ENCODE measurements around the gene DDX20. TPM values are rescaled to one million over a fixed set of nuclear protein-coding genes. Genes with fewer than 3 reads are reported as not detected.

The DDX20 gene
- polyA plus RNA-seq, 1 experiment: 6.9 TPM

DNA sequence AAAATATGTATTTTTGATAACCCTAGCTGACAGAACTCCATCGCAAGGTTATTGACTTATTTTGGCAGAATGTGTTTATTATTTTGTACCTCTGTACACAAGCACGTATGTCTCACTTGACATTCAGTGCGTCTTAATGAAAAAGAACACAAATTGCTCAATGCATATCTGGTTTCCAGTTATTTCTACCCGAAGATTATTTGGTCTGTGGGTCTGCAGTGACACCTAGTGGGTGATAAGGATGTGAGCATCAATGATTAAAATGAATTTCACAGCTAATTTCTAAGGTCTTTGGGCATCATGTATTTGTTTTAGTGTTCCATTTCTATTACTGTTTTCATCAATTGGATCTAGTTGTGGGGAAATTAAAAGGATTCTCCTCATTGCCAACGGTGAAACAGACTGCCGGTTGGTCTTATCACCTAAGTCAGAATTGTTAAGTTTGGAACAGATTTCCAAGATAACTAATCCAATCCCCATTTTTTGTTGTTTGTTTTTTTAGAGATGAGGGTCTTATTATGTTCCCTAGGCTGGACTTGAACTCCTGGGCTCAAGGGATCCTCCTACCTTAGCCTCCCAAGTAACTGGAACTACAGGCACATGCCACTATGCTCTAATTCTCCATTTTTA is 13.9 kb downstream of the DDX20 start:
- ChIA-PET POLR2A (no interaction called here), CTCF (interaction anchor here (0.6 to 5.5 kb wide), 25 partner anchors 8 to 600 kb away, joined by 3 to 50 read pairs (median 4); partner anchors contain the start of gene DDX20)
- no peak for DNase-seq (ENCODE audit: low read depth)
- Histone ChIP-seq H3K36me3 (ENCODE audit: control insufficient read depth, insufficient read depth, low read length) (0 out of 2 replicates have a peak, but pooled peaks cover 2% of the 10 kb centered on the region), H3K27me3 (ENCODE audit: control insufficient read depth, insufficient read depth, low read length) (no peaks in the 10 kb centered on the region), H3K4me3 (ENCODE audit: low read depth, low read length) (no peak overlapping the region)
- peak; percentile 74 for TF ChIP-seq CTCF (IDR thresholded peaks at IDR 0.05; ENCODE audit: insufficient read depth, low read depth, low read length)

GRCh38 chr1:111770916-111771315 is 15.2 kb downstream of the DDX20 start:
- TF ChIP-seq CTCF (IDR thresholded peaks at IDR 0.05; ENCODE audit: insufficient read depth, low read depth, low read length): no peak
- POLR2A ChIA-PET: no interaction called here

DNA sequence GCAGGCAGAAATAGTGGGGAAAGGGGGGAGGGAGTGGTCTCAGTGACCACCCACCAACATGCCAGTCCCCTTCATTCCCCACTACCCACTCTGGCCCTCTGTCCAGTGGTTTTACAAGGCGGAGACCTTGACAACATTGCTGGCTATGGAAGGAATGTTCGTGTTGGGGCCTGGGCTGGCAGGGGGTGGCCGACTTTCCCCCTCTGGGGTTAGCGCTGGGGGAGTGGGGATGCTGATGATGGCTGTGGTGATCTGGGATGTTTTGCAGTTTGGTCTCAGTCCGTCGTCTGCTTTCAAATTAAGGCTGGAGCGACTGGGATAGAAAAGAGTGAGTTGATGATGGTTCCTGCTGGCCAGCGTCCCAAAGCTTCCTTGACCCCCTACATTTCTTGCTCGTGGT is 20.3 kb downstream of the DDX20 start:
- ChIA-PET CTCF (no interaction called here), POLR2A (no interaction called here)
- Histone ChIP-seq H3K4me3 (ENCODE audit: low read depth, low read length) (no peak overlapping the region), H3K36me3 (ENCODE audit: control insufficient read depth, insufficient read depth, low read length) (no peaks in the 10 kb centered on the region), H3K27me3 (ENCODE audit: control insufficient read depth, insufficient read depth, low read length) (no peaks in the 10 kb centered on the region)
- DNase-seq (ENCODE audit: low read depth): no peak
- no peak for TF ChIP-seq CTCF (IDR thresholded peaks at IDR 0.05; ENCODE audit: insufficient read depth, low read depth, low read length)

More at GRCh38 chr1:111770916-111771315, 15.2 kb downstream of the DDX20 start:
- Histone ChIP-seq H3K27me3 (ENCODE audit: control insufficient read depth, insufficient read depth, low read length) (no peaks in the 10 kb centered on the region), H3K36me3 (ENCODE audit: control insufficient read depth, insufficient read depth, low read length) (0 out of 2 replicates have a peak, but pooled peaks cover 2% of the 10 kb centered on the region), H3K4me3 (ENCODE audit: low read depth, low read length) (no peak overlapping the region)
- CTCF ChIA-PET: interaction anchor here (0.7 to 1.3 kb wide), 4 partner anchors 10 to 623 kb away, joined by 3 to 6 read pairs (median 4); no protein-coding TSS in a partner anchor
- DNase-seq (ENCODE audit: low read depth): no peak

DNA sequence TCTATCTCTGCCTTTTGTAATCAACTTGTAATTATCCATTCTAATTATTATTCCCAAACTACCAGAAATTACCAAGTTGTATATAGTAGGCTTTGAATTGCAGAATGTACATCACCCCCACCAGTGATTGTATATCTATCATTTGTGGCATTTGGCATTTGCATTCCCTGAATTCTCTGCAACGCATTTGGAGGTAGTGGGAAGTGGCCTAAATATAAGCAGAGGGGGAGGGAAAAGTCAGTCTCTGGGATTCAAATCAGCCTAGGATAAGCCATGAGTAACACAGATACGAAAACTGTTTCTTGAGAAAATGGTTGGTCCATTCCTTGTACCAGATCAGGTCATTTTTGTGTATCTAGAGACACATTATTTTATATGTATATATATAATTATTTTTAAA is 20.7 kb downstream of the DDX20 start:
- POLR2A ChIA-PET: no interaction called here
- no peak for DNase-seq (ENCODE audit: low read depth)
- H3K27me3 ChIP-seq (ENCODE audit: control insufficient read depth, insufficient read depth, low read length): no peaks in the 10 kb centered on the region
- H3K36me3 ChIP-seq (ENCODE audit: control insufficient read depth, insufficient read depth, low read length): no peaks in the 10 kb centered on the region
- CTCF ChIA-PET: no interaction called here
- no peak for TF ChIP-seq CTCF (IDR thresholded peaks at IDR 0.05; ENCODE audit: insufficient read depth, low read depth, low read length)
- no peak overlapping the region for H3K4me3 ChIP-seq (ENCODE audit: low read depth, low read length)

DNA sequence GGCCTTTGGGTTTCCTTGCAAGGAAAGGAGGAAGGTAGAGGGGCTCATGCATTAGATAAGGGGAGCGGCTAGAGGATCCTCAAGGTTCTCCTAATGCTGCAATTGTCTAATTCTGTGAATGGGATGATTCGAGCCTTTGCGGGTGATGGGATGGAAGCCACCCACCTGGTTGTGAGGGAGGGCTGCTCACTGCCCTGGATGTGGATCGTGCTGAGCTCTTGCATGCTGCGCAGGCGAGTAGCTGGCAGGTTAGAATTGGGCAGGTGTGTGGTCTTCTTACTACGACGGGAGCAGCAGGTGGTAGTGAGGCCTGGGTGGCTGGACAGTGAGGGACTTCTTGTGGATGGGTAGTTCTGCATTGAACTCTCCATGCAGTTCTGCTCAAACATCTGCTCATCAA is 21.2 kb downstream of the DDX20 start:
- H3K27me3 ChIP-seq (ENCODE audit: control insufficient read depth, insufficient read depth, low read length): no peaks in the 10 kb centered on the region
- ChIA-PET CTCF (interaction anchor here (2.2 kb wide), 1 partner anchor 7 kb away, joined by 9 read pairs; no protein-coding TSS in a partner anchor), POLR2A (no interaction called here)
- H3K36me3 ChIP-seq (ENCODE audit: control insufficient read depth, insufficient read depth, low read length): no peaks in the 10 kb centered on the region
- no peak overlapping the region for H3K4me3 ChIP-seq (ENCODE audit: low read depth, low read length)
- no peak for TF ChIP-seq CTCF (IDR thresholded peaks at IDR 0.05; ENCODE audit: insufficient read depth, low read depth, low read length)
- no peak for DNase-seq (ENCODE audit: low read depth)
